ENCODE results near the gene TBC1D24.

DNA sequence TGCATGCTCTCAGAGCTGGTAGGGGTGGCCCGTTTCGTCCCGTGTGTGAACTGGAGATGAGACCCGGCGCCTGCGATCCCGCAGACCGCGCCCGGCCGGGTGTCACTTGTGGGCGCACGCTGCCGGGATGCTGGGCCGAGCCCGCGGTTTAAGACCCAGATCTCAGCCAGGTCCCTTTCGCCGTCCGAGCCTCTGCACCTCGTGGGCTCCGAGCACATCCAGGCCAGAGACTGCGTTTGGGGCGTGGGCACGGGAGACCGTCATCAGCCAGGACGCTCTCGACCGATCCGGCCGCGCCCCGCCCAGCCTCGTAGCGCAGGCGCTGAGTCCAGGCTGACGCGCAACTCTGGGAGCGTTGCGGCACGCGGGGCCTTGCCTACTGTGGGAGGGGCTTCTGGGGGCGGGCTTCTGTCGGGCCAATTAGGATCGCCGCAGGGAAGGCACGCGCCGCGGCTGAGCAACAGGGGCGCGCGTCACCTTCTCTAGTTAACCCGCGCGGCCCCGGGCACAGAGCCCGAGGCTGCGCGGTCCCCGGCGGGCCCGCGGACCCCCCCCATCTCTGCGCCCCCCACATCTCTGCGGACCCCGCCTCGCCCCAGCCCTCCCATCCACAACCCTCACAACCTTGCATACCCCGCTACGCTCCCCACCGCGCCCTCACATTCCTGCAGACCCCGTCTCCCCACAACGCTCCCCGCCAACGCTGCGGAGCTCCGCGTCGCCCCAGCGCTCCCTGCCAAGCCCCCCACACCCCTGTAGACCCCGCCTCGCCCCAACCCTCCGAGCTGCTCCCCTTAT lies 57.0 kb downstream of the TBC1D24 start:
- TF ChIP-seq, protein P1, sequence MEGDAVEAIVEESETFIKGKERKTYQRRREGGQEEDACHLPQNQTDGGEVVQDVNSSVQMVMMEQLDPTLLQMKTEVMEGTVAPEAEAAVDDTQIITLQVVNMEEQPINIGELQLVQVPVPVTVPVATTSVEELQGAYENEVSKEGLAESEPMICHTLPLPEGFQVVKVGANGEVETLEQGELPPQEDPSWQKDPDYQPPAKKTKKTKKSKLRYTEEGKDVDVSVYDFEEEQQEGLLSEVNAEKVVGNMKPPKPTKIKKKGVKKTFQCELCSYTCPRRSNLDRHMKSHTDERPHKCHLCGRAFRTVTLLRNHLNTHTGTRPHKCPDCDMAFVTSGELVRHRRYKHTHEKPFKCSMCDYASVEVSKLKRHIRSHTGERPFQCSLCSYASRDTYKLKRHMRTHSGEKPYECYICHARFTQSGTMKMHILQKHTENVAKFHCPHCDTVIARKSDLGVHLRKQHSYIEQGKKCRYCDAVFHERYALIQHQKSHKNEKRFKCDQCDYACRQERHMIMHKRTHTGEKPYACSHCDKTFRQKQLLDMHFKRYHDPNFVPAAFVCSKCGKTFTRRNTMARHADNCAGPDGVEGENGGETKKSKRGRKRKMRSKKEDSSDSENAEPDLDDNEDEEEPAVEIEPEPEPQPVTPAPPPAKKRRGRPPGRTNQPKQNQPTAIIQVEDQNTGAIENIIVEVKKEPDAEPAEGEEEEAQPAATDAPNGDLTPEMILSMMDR (conservative IDR thresholded peaks at IDR 0.05 in 1 of 2, IDR thresholded peaks at IDR 0.05 in 1 of 2; ENCODE audit: low read depth in 1 of 2, low read length in 2 of 2) = no peak
- no peak for TF ChIP-seq EZH2 (IDR thresholded peaks at IDR 0.05; ENCODE audit: low read length, missing control alignments)
